NCI-H2171 treated with DMSO at 0.1 percent for 48 hours (cell line): ENCODE measurements around the gene PECR.
A peak's percentile ranks its signal among the peaks of the same experiment; 100 is the strongest.

ENCODE experiments used
- DNase-seq: peaks from one replicate; lab custom pipeline; 2025; lab: John Stamatoyannopoulos, UW

Gene PECR

DNA sequence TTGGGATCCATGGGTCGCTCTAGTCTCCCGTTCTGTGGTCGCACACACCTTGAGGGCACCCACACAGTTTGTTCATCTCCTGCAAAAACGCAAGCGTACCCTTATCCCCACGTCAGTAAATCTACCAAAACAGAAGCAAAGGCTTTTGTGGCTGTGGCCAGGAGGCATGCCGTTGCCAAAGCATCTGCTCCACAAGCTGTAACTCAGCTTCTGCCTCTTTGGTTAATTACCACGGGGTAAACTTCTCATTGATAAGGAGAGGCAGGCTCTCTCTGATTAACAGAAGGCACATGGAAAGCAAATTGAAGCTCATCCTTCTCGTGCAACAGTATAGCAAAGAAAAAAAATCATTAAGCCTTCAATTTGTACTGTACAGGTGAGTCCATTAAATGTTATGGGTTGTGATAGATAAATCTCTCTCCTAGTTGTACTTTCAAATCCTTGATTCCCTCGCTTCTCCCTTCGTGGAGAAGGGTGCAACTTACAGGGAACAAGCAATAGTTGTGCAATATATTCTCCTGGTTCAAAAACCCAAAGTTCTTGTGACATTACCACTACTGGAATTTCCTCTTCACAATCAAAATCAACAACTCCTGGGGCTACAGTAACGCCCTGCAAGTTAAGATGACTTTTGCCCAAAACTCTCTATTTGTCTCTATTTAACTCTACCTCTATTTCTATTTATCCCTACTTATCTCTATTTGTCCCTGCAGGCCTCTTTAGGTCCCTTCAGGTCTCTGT lies 10.3 kb downstream of the PECR start:
- DNase-seq: no peak

DNA sequence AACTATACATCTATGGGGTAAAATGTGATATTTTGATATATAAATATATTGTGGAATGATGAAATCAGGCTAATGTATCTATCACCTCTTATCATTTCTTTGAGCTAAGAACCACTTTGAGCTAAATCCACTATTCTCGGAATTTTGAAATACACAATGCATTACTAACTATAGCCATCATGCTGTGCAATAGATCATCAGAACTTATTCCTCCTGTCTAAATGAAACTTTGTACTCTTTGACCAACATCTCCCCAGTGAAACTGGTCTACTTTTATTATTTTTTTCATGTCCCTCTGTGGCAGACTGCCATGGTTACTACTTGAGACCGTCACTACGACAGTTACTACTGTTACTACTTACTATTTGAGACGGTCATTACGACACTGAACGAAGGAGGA lies 11.4 kb downstream of the PECR start:
- DNase-seq: no peak

DNA sequence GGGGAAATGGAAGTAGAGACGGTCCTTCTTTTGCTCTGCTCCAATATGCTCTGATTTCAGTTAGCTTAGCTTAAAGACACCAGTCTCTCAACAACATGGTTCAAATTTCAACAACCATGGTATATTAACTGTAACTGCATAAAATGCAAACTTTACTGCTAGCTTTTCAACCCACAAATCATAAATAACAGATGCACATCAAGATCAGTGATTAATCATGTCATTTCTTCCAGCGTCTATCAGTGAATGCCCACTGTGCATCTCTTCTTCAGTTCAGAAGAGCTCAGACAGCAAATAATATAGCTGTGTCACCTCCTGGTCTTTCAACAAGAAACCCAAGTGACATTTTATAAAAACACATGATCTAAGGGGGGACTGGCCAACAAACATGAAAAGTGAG lies 12.6 kb downstream of the PECR start:
- no peak for DNase-seq

DNA sequence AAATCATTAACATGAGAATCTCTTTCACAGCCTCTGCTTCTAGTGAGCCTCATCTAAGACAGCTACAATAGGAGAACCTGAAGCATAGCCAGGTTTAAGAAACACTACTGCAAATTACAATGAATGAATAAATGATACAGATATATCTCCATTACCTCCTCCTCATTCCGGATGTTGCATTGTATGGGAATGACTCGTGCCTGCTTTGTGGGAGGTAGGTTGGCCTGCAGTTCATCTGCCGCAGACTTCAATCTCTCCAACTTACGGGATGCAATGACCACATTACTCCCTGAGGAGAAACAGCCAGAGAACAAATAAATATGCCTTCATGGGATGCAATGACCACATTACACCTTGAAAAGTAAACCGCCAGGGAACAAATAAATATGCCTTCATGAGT lies 15.4 kb downstream of the PECR start:
- no peak for DNase-seq

DNA sequence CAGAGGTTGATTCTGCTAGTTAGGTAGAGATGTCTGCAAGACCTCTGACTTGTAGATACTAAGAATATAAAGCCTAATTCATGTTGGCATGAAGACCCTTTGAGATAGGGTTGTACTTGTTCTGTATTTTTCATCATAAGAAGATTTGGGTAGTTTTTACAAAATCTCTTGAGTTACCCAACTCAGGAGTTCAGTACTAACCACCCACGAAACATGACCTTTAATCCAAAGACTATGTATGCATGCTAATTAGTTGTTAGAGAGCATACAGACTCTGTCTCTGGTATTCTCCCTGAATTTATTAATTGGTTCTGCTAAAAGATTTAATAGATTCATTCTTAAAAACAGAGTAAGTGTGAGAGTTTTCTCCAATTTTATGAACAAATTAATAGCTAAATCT lies 16.9 kb downstream of the PECR start:
- DNase-seq: no peak

DNA sequence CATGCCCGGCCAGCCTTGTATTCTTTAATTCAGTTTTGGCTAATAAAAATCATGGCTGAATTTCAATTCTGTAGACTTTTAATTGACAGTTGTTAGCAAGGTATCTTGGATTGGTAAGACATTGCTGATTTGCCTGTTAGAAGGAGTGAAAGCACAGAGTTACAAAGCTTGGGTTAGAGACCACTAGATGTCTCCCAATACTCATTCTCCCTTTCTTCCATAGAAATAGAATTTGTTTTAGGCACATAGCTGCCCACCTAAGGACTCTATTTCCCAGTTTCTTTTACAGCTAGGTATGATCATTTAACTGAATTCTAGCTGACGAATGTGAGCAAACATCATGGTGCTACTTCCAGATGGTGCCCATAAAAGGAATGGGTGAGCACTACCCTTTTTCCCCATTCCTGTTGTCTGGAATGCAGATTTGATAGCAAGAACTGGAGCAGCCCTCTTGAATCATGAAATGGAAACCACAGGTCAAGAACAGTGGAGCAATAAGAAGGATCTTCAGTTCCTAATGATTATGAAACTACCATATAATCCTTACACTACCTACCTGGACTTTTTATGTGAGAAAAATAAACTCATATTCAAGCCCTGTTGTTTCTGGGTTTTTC lies 17.5 kb downstream of the PECR start:
- DNase-seq: no peak

DNA sequence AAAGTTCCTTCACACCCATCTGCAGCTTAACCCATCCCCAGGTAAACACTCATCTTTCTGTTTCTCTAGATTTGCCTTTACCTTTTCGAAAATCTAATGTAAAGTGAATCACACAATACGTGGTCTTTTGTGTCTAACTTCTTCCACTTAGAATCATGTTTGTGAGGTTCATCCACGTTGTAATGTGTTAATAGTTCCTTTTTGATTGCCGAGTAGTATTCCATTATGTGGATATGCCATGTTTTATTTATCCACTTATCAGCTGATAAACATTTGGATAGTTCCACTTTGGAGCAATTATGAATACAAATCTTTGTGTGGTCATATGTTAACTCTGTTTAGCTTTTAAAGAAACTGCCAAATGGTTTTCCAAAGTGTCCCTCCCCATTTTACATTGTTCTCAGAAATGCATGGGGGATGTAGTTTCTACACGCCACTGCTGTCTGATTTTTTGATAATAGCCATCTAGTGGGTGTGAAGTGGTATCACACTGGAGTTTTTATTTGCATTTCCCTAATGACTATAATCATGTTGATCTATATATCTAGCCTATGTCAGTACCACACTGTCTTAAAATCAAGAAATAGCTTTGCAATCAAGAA lies 22.3 kb downstream of the PECR start:
- DNase-seq: no peak

DNA sequence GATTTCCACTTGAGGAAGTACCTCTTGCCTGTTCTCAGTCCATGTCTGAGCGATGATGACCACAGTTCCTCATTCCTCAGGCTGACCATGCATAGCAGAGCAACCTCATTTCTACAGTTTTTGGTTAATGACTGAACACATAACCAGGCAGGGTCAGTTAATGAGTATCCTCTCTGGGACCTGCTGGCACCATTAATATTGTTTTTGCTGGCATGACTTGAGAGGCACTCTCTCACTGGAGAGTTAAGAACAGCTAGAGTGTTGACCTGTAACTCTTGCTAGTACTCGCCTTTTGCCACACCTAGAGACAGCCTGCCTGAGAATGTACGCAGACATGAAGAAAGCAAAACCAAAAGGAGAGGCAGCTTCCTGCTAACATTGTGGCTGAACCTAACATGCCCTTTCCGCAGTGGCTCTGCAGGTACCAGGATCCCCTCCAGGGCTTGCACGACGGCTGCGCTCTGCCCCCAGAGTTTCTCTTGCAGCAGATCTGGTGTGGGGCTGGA lies 23.9 kb downstream of the PECR start:
- no peak for DNase-seq

DNA sequence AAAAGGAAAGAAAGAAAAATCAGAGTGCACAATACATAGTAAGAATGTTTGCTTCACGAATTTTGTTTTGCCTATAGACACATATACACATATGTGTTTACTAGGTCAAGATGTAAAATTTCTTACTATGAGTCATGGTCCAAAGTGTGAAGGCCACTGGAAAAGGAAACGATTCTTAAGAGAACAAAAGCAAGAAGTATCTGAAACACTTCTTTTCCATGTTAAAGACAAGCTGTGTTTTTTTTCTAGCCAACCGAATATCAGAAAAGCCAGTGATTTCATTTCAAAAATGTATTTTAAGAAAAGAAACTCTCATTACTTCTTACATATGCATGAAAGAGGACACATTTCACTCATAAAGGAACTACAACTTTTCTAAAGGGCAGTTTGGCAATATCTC lies 24.9 kb downstream of the PECR start:
- DNase-seq: no peak

DNA sequence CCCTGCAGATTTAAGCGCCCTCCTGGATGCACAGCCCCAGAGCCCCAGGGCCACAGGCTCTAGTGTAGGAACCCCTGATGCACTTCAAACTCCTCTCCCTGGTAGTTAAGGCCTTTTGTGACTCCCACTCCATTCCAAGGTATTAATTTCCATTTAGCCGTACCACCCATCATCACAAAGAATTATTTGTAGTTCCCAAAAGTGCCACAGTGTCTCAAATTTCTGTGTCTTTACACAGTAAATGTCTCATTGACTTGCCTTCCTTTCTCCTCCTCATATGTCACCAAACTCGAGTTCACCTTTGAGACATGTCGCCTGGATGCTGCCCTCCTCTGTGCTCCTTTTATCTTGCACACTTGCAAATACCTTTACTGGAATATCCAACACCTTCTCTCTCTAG lies 25.9 kb downstream of the PECR start:
- DNase-seq: no peak

DNA sequence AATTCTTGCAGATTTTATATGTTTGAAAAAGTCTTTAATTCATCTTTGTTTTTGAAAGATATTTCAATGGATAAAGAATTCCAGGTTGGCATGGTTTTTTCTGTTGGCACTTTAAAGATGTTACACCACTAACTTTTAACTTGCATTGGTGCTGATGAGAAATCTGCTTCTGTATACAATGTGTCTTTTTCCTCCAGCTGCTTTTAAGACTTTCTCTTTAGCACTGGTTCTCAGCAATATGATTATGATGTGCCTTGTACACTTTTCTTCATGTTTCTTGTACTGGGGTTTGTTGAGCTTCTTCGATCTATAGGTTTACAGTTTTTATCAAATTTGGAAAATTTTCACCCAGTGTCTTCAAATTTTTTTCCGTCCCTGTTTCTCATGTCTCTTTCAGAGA lies 29.2 kb downstream of the PECR start:
- no peak for DNase-seq

DNA sequence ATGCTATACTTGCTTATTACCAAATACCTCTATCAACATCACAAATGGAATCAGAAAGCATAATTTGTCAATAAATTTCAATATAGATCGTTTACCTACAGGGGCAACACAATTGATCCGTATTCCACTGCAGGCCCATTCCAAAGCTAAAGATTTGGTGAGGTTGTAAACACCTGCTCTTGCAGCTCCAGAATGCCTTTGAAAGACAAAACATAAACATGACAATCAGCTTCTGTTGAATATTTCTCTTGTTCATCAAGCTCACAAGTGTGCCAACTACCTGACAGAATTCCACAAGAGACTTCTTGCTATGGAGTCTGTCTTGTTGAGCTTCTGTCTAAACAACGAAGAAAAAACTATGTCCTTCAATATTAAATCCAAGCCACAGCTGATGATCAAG lies 30.3 kb downstream of the PECR start:
- DNase-seq: no peak

DNA sequence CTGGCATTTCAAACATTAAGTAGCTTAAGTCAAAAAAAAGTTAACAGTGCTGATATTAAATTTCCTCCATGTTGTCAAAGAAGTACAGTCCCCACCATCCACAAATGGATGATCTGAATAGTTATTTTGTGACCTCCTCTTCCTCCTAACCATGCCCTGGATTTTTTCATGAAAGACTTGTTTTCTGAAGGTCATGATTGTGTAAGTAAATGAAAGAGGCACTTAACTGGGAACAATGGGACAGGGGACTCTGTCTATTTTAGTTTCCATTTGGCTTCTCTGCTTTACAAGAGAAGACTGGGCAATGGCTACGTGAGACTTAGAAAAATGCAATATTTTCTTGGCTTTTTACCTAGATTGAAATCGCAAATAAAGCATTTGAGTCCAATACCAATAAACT lies 32.2 kb downstream of the PECR start:
- no peak for DNase-seq

DNA sequence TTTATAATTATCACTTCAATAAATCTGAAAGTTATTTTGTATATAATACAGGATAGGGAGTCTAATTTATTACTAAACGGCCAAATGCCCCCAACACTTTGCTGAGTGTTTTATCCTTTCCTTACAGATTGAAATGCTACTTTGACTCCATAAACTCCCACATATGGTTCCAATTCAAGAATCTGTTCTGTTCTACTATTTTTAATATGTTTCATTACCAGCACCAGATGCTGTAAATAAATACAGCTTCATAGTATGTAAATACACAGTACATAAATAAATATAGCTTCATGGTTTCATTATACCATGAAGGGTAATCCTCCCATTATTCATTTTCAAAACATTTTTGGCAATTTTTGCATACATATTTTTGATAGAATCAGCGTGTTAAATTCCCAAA lies 34.2 kb downstream of the PECR start:
- DNase-seq: no peak

DNA sequence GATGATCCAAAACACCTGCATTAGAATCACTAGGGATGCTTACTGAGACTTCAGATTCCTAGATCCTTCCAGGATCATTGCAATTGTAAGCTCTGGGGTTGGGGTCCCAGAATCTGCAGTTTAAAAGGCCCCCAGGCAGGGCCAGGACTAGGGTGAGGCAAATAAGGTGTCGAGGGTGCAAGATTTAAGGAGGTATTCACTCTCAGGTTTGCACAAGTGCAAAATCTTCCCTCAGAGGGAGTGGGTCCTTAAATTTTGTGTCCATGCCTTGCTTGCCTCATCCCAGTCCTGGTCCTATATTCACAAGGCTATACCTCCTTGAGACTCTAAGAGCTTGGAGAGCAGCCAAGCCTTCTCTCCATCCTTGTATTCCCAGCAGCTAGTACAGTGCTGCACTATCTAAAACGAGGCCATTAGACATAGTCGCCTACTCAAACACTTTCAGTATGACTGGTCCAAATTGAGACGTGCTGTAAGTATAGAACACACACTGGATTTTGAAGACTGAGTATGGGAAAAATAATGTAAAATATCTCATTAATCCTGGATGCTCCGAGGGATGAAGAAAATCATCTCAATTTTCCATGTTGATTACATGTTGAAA lies 36.6 kb downstream of the PECR start:
- peak; percentile 3 for DNase-seq

DNA sequence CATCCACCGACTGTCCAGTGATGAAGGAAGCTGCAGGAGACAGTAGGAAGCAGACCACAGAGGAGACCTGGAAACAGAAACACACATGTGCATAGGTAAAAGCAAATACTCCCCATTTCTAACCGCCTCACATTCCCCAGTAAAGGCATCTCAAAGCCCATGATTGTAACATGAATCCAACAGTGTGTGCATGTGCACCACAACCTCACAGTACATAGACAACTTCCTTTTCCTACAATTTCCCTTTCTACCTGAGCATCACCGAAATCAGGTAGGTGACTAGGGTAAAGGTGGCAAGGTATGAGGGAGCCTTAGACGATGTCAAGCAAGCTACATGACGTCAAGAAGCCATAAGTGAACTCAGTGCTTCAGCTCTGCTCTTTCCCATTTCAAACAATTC lies 37.7 kb downstream of the PECR start:
- DNase-seq: no peak

DNA sequence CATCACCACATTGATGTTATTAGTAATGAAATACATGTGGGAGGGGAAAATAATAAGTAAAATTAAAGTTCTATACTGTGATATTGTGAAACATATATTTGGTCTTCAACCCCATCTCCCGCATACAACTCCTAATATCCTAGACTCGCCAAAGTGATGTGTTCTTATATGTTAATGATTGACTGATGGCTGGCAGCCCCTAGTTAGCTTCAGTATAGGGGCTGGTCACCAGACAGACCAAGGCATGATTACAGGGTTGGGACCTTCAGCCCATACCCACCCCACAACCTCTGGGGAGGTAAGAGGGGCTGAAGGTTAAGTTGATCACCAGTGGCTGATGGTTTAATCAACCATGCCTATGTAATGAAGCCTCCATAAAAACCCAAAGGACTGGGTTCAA lies 40.2 kb downstream of the PECR start:
- DNase-seq: no peak

DNA sequence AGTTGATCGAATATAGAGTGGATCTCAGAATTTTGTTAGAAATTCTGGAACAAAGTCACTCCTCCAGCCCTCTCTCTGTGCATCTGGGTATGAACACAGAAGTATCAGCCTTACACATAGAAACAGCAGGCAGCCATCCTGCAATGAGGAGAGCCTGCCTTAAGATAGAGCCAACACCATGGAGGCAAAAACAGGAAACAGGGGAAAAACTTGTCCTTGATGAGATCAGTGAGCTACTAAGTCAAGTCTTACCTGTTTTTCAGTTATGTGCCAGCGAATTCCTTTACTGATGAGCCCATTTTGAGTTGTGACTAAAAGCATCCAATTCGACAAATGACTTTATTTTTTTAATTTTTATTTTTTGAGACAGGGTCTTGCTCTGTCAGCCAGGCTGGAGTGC lies 41.7 kb downstream of the PECR start:
- no peak for DNase-seq

DNA sequence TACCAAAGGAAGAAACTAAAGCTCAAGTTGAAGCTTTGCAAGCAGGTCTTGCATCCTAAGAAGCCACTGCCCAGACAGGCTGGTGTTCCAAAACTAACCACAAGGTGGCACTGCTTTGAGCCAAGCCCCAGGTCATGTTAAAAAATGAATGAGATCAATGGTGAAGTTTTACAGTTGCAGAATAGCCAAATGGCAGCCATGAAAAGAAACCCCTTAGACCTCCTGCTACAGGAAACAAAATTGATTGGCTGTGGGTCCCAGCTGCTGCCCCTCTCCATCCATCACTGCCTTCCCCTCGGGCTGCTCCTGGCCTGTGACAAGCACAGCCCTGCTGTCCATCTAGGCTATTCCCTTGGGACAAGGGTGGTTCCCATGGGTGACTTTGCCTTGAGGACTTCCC lies 47.5 kb downstream of the PECR start:
- DNase-seq: peak; percentile 61

DNA sequence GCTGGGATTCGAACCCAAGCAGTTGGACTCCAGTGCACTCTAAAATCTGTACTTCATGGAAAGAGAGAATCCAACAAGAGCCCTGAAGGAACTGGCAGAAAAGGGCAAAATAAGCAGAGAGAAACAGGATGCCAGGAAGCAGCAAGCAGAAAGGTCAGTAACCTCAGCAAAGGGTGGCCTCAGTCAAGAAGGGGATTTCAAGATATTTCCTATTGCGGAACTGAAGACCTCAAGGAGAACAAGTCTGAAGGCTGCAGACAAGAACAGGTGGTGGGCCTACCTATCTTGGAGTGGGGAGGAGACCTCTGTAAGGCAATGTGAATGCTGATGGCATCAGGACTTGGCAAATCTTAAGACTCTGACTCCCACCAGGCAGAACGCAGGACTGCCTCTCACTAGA lies 48.2 kb downstream of the PECR start:
- no peak for DNase-seq

DNA sequence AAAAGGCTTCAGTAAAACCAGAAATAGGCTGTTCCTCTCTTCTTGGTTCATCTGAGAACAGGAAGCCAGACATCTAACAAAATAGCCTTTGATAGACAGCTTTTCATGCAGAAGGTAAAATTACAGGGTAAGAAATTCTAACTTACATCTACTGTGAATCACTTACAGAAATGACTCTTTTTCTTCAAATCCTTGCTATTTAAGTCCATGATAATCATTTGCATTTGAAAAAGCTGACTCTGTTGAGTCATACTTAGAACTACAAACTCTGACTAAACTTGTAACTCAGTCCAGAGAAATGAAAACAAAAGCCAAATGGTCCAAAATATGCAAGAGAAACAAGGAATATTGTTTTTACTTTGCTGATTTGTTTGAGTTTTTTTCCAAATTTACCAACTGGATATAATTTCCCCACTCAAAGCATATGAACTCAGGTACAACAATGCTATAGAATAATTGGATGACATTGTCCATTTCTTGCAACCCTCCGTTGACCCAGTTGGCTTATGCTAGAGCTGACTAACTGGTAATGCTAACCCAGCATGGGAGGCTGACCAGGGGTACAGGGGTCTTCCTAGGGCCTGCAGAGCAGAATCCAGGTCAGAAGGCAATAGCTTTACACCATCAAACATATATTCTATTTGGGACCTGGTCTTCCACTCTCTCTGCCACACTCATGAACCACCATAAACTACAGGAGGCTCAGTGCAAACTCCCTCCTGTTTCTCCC lies 49.5 kb downstream of the PECR start:
- DNase-seq: no peak

DNA sequence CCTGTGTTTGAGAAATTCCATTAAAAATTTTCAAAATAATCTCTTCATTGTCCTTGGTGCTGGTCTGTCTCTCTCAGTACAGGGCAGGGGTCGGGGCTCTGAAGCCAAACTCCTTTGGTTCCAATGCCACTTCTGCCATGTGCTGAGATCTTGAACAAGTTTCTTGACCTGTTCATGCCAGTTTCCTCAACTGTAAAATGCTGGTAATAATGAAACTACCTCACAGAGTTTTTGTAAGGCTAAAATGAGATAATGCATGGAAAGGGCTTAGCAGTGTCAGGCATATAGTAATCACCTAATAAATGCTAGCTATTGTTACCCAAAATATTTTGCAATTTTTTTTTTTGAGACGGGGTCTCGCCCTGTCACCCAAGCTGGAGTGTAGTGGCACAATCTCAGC lies 51.4 kb downstream of the PECR start:
- DNase-seq: no peak
